SK-N-MC (cell line): Measurements from ENCODE around the gene RIN1.

Experiments used
- EZH2 ChIP-seq: fragments of 200-600 bp; sonication (generic); IDR thresholded peaks from one replicate; pipeline ENCODE4 v1.6.1; 2017; ENCODE audit warnings: antibody characterized with exemption
- POLR2AphosphoS5 ChIP-seq: IDR thresholded peaks from 2 replicates; pipeline ENCODE4 v1.6.1; 2012; ENCODE audit warnings: mild to moderate bottlenecking, low read depth, low read length, borderline replicate concordance

- TF ChIP-seq POLR2AphosphoS5, result no peak; the same call in 1 of the 2 replicates
- no peak for TF ChIP-seq EZH2
These were observed 21.4 kb downstream of the RIN1 start for GRCh38 chr11:66314561-66315497.
